Activated naive CD4-positive, alpha-beta T cell treated with anti-CD3 and anti-CD28 coated beads, Interleukin-2, amount 50 U/mL, for 24 hours (primary cell): Measurements from ENCODE around the gene ADGRD1.
"Not testable (repeated sequence)": the region's sequence is repeated elsewhere in the genome, so short reads cannot be mapped to it uniquely, and the experiment has no call there.

ENCODE experiments used
- H3K27ac Mint-ChIP-seq: one replicate; pipeline ENCODE4 v1.8.0; 2021; ENCODE audit warnings: mild to moderate bottlenecking, mixed read lengths
- H3K27me3 Mint-ChIP-seq: one replicate; pipeline ENCODE4 v1.8.0; 2021; ENCODE audit warnings: mixed read lengths
- H3K36me3 Mint-ChIP-seq: one replicate; pipeline ENCODE4 v1.8.0; 2021; ENCODE audit warnings: mixed read lengths
- H3K4me1 Mint-ChIP-seq: one replicate; pipeline ENCODE4 v1.8.0; 2021; ENCODE audit warnings: mixed read lengths
- H3K4me3 Mint-ChIP-seq: one replicate; pipeline ENCODE4 v1.8.0; 2021; ENCODE audit warnings: mild to moderate bottlenecking, mixed read lengths
- H3K9me3 Mint-ChIP-seq: one replicate; pipeline ENCODE4 v1.8.0; 2021; ENCODE audit warnings: mixed read lengths

ADGRD1 gene

GRCh38 chr12:130984183-130985058 is 30.7 kb downstream of the ADGRD1 start:
- no peaks in the 10 kb centered on the region for H3K36me3 Mint-ChIP-seq
- no peaks in the 10 kb centered on the region for H3K9me3 Mint-ChIP-seq
- no peak overlapping the region for H3K27ac Mint-ChIP-seq
- H3K27me3 Mint-ChIP-seq: peaks cover 5% of the 10 kb centered on the region
- no peaks in the 10 kb centered on the region for H3K4me1 Mint-ChIP-seq
- no peak overlapping the region for H3K4me3 Mint-ChIP-seq

GRCh38 chr12:130987151-130987931 is 33.6 kb downstream of the ADGRD1 start:
- no peak overlapping the region for H3K4me3 Mint-ChIP-seq
- H3K9me3 Mint-ChIP-seq: no peaks in the 10 kb centered on the region
- peaks cover 8% of the 10 kb centered on the region for H3K27me3 Mint-ChIP-seq
- no peaks in the 10 kb centered on the region for H3K36me3 Mint-ChIP-seq
- no peaks in the 10 kb centered on the region for H3K4me1 Mint-ChIP-seq
- no peak overlapping the region for H3K27ac Mint-ChIP-seq

- Mint-ChIP-seq H3K27me3 (peaks cover 11% of the 10 kb centered on the region), H3K27ac (no peak overlapping the region), H3K4me1 (no peaks in the 10 kb centered on the region), H3K4me3 (no peak overlapping the region), H3K36me3 (no peaks in the 10 kb centered on the region), H3K9me3 (no peaks in the 10 kb centered on the region)
Observed at GRCh38 chr12:130988261-130988660, 34.6 kb downstream of the ADGRD1 start.

GRCh38 chr12:130988751-130989150 is 35.0 kb downstream of the ADGRD1 start:
- Mint-ChIP-seq H3K27me3 (peaks cover 12% of the 10 kb centered on the region), H3K4me3 (no peak overlapping the region), H3K36me3 (no peaks in the 10 kb centered on the region), H3K27ac (no peak overlapping the region), H3K4me1 (no peaks in the 10 kb centered on the region), H3K9me3 (no peaks in the 10 kb centered on the region)

GRCh38 chr12:130989391-130989790 is 35.7 kb downstream of the ADGRD1 start:
- Mint-ChIP-seq H3K27me3 (peaks cover 12% of the 10 kb centered on the region), H3K27ac (no peak overlapping the region), H3K9me3 (no peaks in the 10 kb centered on the region), H3K36me3 (no peaks in the 10 kb centered on the region), H3K4me1 (no peaks in the 10 kb centered on the region), H3K4me3 (no peak overlapping the region)

- H3K4me1 Mint-ChIP-seq: no peaks in the 10 kb centered on the region
- H3K36me3 Mint-ChIP-seq: no peaks in the 10 kb centered on the region
- H3K27ac Mint-ChIP-seq: no peak overlapping the region
- H3K4me3 Mint-ChIP-seq: no peak overlapping the region
- peaks cover 12% of the 10 kb centered on the region for H3K27me3 Mint-ChIP-seq
- H3K9me3 Mint-ChIP-seq: no peaks in the 10 kb centered on the region
Observed at GRCh38 chr12:130990034-130990433, 36.3 kb downstream of the ADGRD1 start.

GRCh38 chr12:130992448-130992847 is 38.7 kb downstream of the ADGRD1 start:
- peaks cover 9% of the 10 kb centered on the region for H3K27me3 Mint-ChIP-seq
- H3K36me3 Mint-ChIP-seq: no peaks in the 10 kb centered on the region
- no peaks in the 10 kb centered on the region for H3K4me1 Mint-ChIP-seq
- no peak overlapping the region for H3K4me3 Mint-ChIP-seq
- no peak overlapping the region for H3K27ac Mint-ChIP-seq
- no peaks in the 10 kb centered on the region for H3K9me3 Mint-ChIP-seq

- no peaks in the 10 kb centered on the region for H3K36me3 Mint-ChIP-seq
- H3K4me3 Mint-ChIP-seq: no peak overlapping the region
- no peaks in the 10 kb centered on the region for H3K9me3 Mint-ChIP-seq
- H3K27me3 Mint-ChIP-seq: peaks cover 9% of the 10 kb centered on the region
- H3K27ac Mint-ChIP-seq: no peak overlapping the region
- no peaks in the 10 kb centered on the region for H3K4me1 Mint-ChIP-seq
Observed at GRCh38 chr12:130992979-130993538, 39.4 kb downstream of the ADGRD1 start.

GRCh38 chr12:130993759-130994670 is 40.3 kb downstream of the ADGRD1 start:
- Mint-ChIP-seq H3K36me3 (no peaks in the 10 kb centered on the region), H3K4me1 (no peaks in the 10 kb centered on the region), H3K27me3 (peaks cover 9% of the 10 kb centered on the region), H3K4me3 (no peak overlapping the region), H3K9me3 (no peaks in the 10 kb centered on the region), H3K27ac (no peak overlapping the region)

GRCh38 chr12:130994821-130995375 is 41.2 kb downstream of the ADGRD1 start:
- no peaks in the 10 kb centered on the region for H3K36me3 Mint-ChIP-seq
- no peak overlapping the region for H3K27ac Mint-ChIP-seq
- H3K4me1 Mint-ChIP-seq: no peaks in the 10 kb centered on the region
- peaks cover 8% of the 10 kb centered on the region for H3K27me3 Mint-ChIP-seq
- H3K4me3 Mint-ChIP-seq: no peak overlapping the region
- no peaks in the 10 kb centered on the region for H3K9me3 Mint-ChIP-seq

GRCh38 chr12:130995386-130995969 is 41.8 kb downstream of the ADGRD1 start:
- not testable (repeated sequence) for H3K4me3 Mint-ChIP-seq, H3K9me3 Mint-ChIP-seq, H3K4me1 Mint-ChIP-seq, H3K36me3 Mint-ChIP-seq, H3K27ac Mint-ChIP-seq, H3K27me3 Mint-ChIP-seq

- Mint-ChIP-seq H3K27me3 (peaks cover 2% of the 10 kb centered on the region), H3K36me3 (no peaks in the 10 kb centered on the region), H3K4me3 (no peak overlapping the region), H3K4me1 (no peaks in the 10 kb centered on the region), H3K9me3 (no peaks in the 10 kb centered on the region), H3K27ac (no peak overlapping the region)
Observed at GRCh38 chr12:130998136-130998535, 44.4 kb downstream of the ADGRD1 start.

GRCh38 chr12:131000000-131000486 is 46.3 kb downstream of the ADGRD1 start:
- Mint-ChIP-seq H3K27ac (no peak overlapping the region), H3K27me3 (no peaks in the 10 kb centered on the region), H3K4me1 (no peaks in the 10 kb centered on the region), H3K9me3 (no peaks in the 10 kb centered on the region), H3K36me3 (no peaks in the 10 kb centered on the region), H3K4me3 (no peak overlapping the region)

GRCh38 chr12:131001493-131001892 is 47.8 kb downstream of the ADGRD1 start:
- Mint-ChIP-seq H3K4me3 (no peak overlapping the region), H3K27ac (no peak overlapping the region), H3K36me3 (no peaks in the 10 kb centered on the region), H3K4me1 (no peaks in the 10 kb centered on the region), H3K9me3 (no peaks in the 10 kb centered on the region), H3K27me3 (no peaks in the 10 kb centered on the region)
